ENCODE results near the gene RARG. TPM values are rescaled to one million over a fixed set of nuclear protein-coding genes. Genes with fewer than 3 reads are reported as not detected.

The RARG gene
- total RNA-seq, 1 experiment from 2014 or later, result 77.2 TPM

- TF ChIP-seq CTCF (IDR thresholded peaks at IDR 0.05) (no peak), ZNF232 (CRISPR knock-in tag; IDR thresholded peaks at IDR 0.05) (no peak), ZNF263 (CRISPR knock-in tag; IDR thresholded peaks at IDR 0.05; ENCODE audit: low read depth) (no peak), NR3C1 (CRISPR knock-in tag; conservative IDR thresholded peaks at IDR 0.05; ENCODE audit: low read depth) (no peak), ZNF281 (CRISPR knock-in tag; IDR thresholded peaks at IDR 0.05) (no peak), SMAD3 (CRISPR knock-in tag; IDR thresholded peaks at IDR 0.05; ENCODE audit: borderline replicate concordance) (no peak), NR1H2 (CRISPR knock-in tag; IDR thresholded peaks at IDR 0.05) (no peak)
These were observed 33.8 kb upstream of the RARG start (continued) for GRCh38 chr12:53265783-53266182.

DNA sequence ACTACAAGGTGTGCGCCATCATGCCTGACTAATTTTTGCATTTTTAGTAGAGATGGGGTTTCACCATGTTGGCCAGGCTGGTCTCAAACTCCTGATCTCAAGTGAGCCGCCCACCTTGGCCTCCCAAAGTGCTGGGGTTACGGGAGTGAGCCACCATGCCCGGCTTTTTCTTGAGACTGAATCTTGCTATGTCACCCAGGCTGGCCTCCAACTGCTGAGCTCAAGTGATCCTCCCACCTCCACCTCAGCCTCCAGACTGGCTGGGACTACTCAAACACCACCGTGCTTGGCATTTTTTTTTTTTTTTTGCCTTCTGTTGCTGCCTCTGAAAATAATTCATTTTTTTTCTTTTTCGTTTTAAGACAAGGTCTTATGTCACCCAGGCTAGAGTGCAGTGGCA lies 27.9 kb upstream of the RARG start:
- POLR2A ChIA-PET, result interaction anchor here (0.7 kb wide), 1 partner anchor 191 kb away, joined by 3 read pairs; no protein-coding TSS in a partner anchor
- ATAC-seq (no peak), DNase-seq (ENCODE audit: low spot score) (no peak)
- Mint-ChIP-seq H3K4me1 (no peaks in the 10 kb centered on the region), H3K4me3 (no peak overlapping the region), H3K9me3 (no peaks in the 10 kb centered on the region), H3K27me3 (ENCODE audit: low read depth) (no peaks in the 10 kb centered on the region; the same call in 1 of the 2 replicates), H3K27ac (no peak overlapping the region), H3K36me3 (no peaks in the 10 kb centered on the region)
- TF ChIP-seq NR2C2 (CRISPR knock-in tag; IDR thresholded peaks at IDR 0.05) (no peak), MYBL2 (CRISPR knock-in tag; IDR thresholded peaks at IDR 0.05) (no peak), KAT7 (CRISPR knock-in tag; IDR thresholded peaks at IDR 0.05; ENCODE audit: borderline replicate concordance) (no peak), ATF1 (CRISPR knock-in tag; IDR thresholded peaks at IDR 0.05) (no peak), USF1 (CRISPR knock-in tag; IDR thresholded peaks at IDR 0.05) (no peak), IRF2 (CRISPR knock-in tag; IDR thresholded peaks at IDR 0.05; ENCODE audit: borderline replicate concordance, low read depth) (no peak), FOXK1 (CRISPR knock-in tag; IDR thresholded peaks at IDR 0.05) (no peak), MLX (CRISPR knock-in tag; IDR thresholded peaks at IDR 0.05) (no peak), TCF7 (CRISPR knock-in tag; IDR thresholded peaks at IDR 0.05; ENCODE audit: low read depth) (no peak), SMAD4 (CRISPR knock-in tag; IDR thresholded peaks at IDR 0.05) (no peak), ZNF281 (CRISPR knock-in tag; IDR thresholded peaks at IDR 0.05) (no peak), CREM (CRISPR knock-in tag; IDR thresholded peaks at IDR 0.05) (no peak), JUN (CRISPR knock-in tag; IDR thresholded peaks at IDR 0.05) (no peak), TP53 (CRISPR knock-in tag; IDR thresholded peaks at IDR 0.05) (no peak)
- TF ChIP-seq, protein P1, sequence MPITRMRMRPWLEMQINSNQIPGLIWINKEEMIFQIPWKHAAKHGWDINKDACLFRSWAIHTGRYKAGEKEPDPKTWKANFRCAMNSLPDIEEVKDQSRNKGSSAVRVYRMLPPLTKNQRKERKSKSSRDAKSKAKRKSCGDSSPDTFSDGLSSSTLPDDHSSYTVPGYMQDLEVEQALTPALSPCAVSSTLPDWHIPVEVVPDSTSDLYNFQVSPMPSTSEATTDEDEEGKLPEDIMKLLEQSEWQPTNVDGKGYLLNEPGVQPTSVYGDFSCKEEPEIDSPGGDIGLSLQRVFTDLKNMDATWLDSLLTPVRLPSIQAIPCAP (CRISPR knock-in tag; IDR thresholded peaks at IDR 0.05), result no peak
- TF ChIP-seq, protein P2, sequence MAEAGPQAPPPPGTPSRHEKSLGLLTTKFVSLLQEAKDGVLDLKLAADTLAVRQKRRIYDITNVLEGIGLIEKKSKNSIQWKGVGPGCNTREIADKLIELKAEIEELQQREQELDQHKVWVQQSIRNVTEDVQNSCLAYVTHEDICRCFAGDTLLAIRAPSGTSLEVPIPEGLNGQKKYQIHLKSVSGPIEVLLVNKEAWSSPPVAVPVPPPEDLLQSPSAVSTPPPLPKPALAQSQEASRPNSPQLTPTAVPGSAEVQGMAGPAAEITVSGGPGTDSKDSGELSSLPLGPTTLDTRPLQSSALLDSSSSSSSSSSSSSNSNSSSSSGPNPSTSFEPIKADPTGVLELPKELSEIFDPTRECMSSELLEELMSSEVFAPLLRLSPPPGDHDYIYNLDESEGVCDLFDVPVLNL (CRISPR knock-in tag; IDR thresholded peaks at IDR 0.05; ENCODE audit: borderline replicate concordance, low read depth), result no peak
- TF ChIP-seq, protein P3, sequence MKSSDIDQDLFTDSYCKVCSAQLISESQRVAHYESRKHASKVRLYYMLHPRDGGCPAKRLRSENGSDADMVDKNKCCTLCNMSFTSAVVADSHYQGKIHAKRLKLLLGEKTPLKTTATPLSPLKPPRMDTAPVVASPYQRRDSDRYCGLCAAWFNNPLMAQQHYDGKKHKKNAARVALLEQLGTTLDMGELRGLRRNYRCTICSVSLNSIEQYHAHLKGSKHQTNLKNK (CRISPR knock-in tag; IDR thresholded peaks at IDR 0.05), result no peak
- CTCF ChIA-PET, result interaction anchor here (0.7 to 12.6 kb wide), 5 partner anchors 8 to 273 kb away, joined by 3 to 188 read pairs (median 4); partner anchors contain the start of gene ESPL1
